Measurements from ENCODE around the gene FARP1.

FARP1 gene

DNA sequence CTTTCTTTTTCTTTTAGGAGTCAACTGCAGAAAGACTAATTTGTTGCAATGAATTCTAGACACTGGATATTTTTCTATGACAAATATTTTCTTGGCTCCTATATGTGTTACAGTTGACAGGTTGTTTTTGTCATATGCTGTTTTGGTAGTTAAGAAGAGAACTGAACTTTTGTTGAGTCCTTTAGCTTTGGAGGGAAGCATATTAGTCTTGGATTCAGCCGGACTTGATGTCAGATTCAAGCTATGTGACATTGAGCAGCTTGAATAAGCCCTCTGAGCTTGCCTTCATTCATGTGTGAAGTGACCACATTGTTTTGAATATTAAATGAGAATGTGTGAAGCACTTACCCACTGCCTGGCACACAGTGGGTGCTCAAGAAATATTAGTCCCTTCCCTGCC, 216.0 kb downstream of the FARP1 start:
- no peak for TF ChIP-seq ZFX (IDR thresholded peaks at IDR 0.05)
- TF ChIP-seq, protein P1, sequence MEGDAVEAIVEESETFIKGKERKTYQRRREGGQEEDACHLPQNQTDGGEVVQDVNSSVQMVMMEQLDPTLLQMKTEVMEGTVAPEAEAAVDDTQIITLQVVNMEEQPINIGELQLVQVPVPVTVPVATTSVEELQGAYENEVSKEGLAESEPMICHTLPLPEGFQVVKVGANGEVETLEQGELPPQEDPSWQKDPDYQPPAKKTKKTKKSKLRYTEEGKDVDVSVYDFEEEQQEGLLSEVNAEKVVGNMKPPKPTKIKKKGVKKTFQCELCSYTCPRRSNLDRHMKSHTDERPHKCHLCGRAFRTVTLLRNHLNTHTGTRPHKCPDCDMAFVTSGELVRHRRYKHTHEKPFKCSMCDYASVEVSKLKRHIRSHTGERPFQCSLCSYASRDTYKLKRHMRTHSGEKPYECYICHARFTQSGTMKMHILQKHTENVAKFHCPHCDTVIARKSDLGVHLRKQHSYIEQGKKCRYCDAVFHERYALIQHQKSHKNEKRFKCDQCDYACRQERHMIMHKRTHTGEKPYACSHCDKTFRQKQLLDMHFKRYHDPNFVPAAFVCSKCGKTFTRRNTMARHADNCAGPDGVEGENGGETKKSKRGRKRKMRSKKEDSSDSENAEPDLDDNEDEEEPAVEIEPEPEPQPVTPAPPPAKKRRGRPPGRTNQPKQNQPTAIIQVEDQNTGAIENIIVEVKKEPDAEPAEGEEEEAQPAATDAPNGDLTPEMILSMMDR (conservative IDR thresholded peaks at IDR 0.05): no peak
- H3K27ac ChIP-seq: no peak overlapping the region

GRCh38 chr13:98360545-98360944, 217.7 kb downstream of the FARP1 start:
- TF ChIP-seq ZFX (IDR thresholded peaks at IDR 0.05): no peak
- TF ChIP-seq, protein P1 (conservative IDR thresholded peaks at IDR 0.05): no peak
- no peak overlapping the region for H3K27ac ChIP-seq

DNA sequence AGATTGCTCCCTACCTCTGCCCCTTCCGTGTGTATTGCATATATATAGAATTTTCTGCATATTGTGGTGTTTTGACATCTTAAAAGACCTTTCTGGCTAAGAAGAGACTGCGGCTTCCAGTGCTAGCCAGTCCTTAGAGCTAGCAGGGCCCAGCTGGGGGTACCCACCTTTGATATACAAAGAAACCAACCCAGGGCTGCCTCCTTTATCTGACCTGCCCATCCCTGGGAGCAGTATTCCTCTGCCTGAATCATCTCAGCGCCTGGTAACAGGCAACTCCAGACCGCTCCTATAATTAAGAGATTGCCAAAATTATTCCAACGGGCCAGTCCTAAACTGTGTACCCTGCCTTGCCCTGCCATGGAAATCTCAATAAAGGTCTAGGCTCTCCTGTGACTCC, 220.4 kb downstream of the FARP1 start:
- H3K27ac ChIP-seq: no peak overlapping the region
- TF ChIP-seq, protein P1 (conservative IDR thresholded peaks at IDR 0.05): no peak

DNA sequence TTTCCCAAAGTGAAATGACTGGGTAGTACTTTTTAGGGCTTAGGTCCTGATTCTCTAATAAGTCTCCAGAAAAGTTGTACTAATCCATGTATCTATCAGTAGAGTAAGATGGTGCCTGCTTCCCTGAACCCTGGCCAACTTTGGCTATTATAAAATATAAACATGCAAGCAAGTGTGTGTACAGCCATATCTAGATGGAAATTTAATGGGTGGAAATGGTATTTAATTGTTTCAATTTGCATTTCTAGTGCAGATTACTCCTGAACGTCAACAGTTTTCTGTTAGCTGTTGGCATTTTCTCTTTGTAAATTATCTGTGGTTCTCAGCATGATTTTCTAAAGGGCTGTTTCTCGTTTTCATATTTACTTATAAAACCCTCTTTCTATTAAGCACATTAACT, 221.3 kb downstream of the FARP1 start:
- TF ChIP-seq ZFX (IDR thresholded peaks at IDR 0.05): no peak
- TF ChIP-seq, protein P1 (conservative IDR thresholded peaks at IDR 0.05): no peak
- no peak overlapping the region for H3K27ac ChIP-seq

- no peak overlapping the region for H3K27ac ChIP-seq
- TF ChIP-seq, protein P1 (conservative IDR thresholded peaks at IDR 0.05): no peak
- TF ChIP-seq ZFX (IDR thresholded peaks at IDR 0.05): no peak
These were observed 221.8 kb downstream of the FARP1 start for GRCh38 chr13:98364647-98365046.

GRCh38 chr13:98365302-98365701, 222.4 kb downstream of the FARP1 start:
- H3K27ac ChIP-seq: no peak overlapping the region
- no peak for TF ChIP-seq ZFX (IDR thresholded peaks at IDR 0.05)
- TF ChIP-seq, protein P1 (conservative IDR thresholded peaks at IDR 0.05): no peak

DNA sequence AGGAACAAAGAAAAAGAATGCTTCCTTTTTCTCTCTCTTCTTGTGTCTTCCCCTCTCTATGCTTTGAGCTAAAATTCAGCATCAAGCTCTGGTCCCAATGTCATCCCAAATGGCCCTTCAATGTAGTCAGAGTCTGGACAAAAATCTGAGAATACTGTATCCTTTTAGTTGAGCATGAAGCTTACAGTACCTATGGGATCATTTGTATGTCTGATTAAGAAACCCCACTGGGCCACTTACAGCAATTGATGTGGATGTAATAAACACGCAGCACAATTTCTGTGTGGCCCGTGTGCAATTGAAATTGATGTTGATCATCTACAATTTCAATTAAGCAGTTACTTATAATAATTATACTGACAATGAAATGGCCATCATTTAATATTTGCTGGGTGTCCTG, 223.1 kb downstream of the FARP1 start:
- TF ChIP-seq ZFX (IDR thresholded peaks at IDR 0.05): no peak
- TF ChIP-seq, protein P1 (conservative IDR thresholded peaks at IDR 0.05): no peak
- no peak overlapping the region for H3K27ac ChIP-seq

Measured in C4-2B (cell line).